GM23248 (cell line): Measurements from ENCODE around the gene MAP4K3.

ENCODE experiments used
- EZH2 ChIP-seq: fragments of 200-600 bp; sonication (generic); IDR thresholded peaks from 2 replicates; pipeline ENCODE4 v1.6.1; 2018; ENCODE audit warnings: antibody characterized with exemption, mild to moderate bottlenecking; ENCODE audit not compliant: insufficient read depth, poor library complexity, severe bottlenecking
- EZH2phosphoT487 ChIP-seq: fragments of 200-600 bp; sonication (generic); IDR thresholded peaks from 2 replicates; pipeline ENCODE4 v1.6.1; 2018; ENCODE audit warnings: antibody characterized with exemption, moderate library complexity, mild to moderate bottlenecking, low read depth; ENCODE audit not compliant: insufficient read depth

- no peak for TF ChIP-seq EZH2
- no peak for TF ChIP-seq EZH2phosphoT487
Observed at GRCh38 chr2:39370101-39370500, 67.0 kb downstream of the MAP4K3 start.
